Uterus (tissue), 4 donors: ENCODE data around the gene HERC3. TPM values are rescaled to one million over a fixed set of nuclear protein-coding genes. Genes with fewer than 3 reads are reported as not detected.
A peak's percentile ranks its signal among the peaks of the same experiment; 100 is the strongest.

Source experiments
- DNase-seq, 2 donors: peaks; one replicate each; pipeline ENCODE4 v3.0.0-alpha.2; 2019 to 2020
- H3K27ac ChIP-seq, 2 donors: fragments of 200-600 bp; sonication (generic); 1 replicate in 1 of 2; 2 replicates in 1 of 2; pipeline ENCODE4 v1.5.1; 2016 to 2018
- H3K27me3 ChIP-seq, 2 donors: fragments of 200-600 bp; sonication (generic); one replicate each; pipeline ENCODE4 v1.5.1; 2018 to 2019; ENCODE audit warnings: control low read depth in 1 of 2
- H3K36me3 ChIP-seq, 2 donors: fragments of 200-600 bp; sonication (generic); one replicate each; pipeline ENCODE4 v1.5.1; 2019; ENCODE audit warnings: control low read depth in 1 of 2
- H3K4me1 ChIP-seq, 2 donors: fragments of 200-600 bp; sonication (generic); one replicate each; pipeline ENCODE4 v1.5.1; 2018 to 2019; ENCODE audit warnings: control low read depth in 1 of 2
- H3K4me3 ChIP-seq, 2 donors: fragments of 200-600 bp; sonication (generic); 1 replicate in 1 of 2; 2 replicates in 1 of 2; pipeline ENCODE4 v1.5.1; 2018 to 2019; ENCODE audit warnings: mild to moderate bottlenecking in 1 of 2
- H3K9me3 ChIP-seq, 2 donors: fragments of 200-600 bp; sonication (generic); one replicate each; pipeline ENCODE4 v1.5.1; 2019; ENCODE audit warnings: control low read depth in 1 of 2
- CTCF ChIP-seq, 4 experiments: fragments of 200-600 bp in 2 of 4; fragments of 450-650 bp in 2 of 4; sonication (generic) in 2 of 4; IDR thresholded peaks; one replicate each; pipeline ENCODE4 v1.5.1; 2016 to 2019; ENCODE audit warnings: antibody characterized with exemption in 4 of 4, mild to moderate bottlenecking in 2 of 4, moderate library complexity in 1 of 4
- POLR2A ChIP-seq, 2 donors: fragments of 450-650 bp; IDR thresholded peaks; one replicate each; pipeline ENCODE4 v1.6.1; 2016; ENCODE audit warnings: antibody characterized with exemption in 2 of 2, mild to moderate bottlenecking in 1 of 2, moderate library complexity in 1 of 2
- intact Hi-C: fragments of 100-400 bp; cut with DNase I; formaldehyde crosslinking; loops from one replicate; pipeline ENCODE4 v1.15.1; 2023; ENCODE audit warnings: low total_unique reads
- total RNA-seq, 4 donors: library from RNA; depleted of rRNA in 3 of 4; stranded (reverse); fragments of >200 nt in 3 of 4; gene quantifications; one replicate each; pipeline versions ENCODE4 v1.1.0 to v1.2.4, GENCODE V29; 2014 to 2023
- donor health status: DM: yes; HTN: yes; CAD: no.

Gene HERC3
- total RNA-seq, 4 donors from 2014 or later: 20.6 to 54.8 (median 37.0) TPM

GRCh38 chr4:88690355-88690754, 98.1 kb downstream of the HERC3 start:
- Histone ChIP-seq H3K4me3 (no peak overlapping the region), H3K36me3 (no peaks in the 10 kb centered on the region), H3K4me1 (no peaks in the 10 kb centered on the region), H3K27me3 (no peaks in the 10 kb centered on the region), H3K9me3 (no peaks in the 10 kb centered on the region), H3K27ac (no peak overlapping the region)
- TF ChIP-seq POLR2A (IDR thresholded peaks at IDR 0.05) (no peak), CTCF (IDR thresholded peaks at IDR 0.05) (no peak)
- no peak for DNase-seq
- intact Hi-C loops: no loop called here

GRCh38 chr4:88693792-88694191, 101.5 kb downstream of the HERC3 start:
- Histone ChIP-seq H3K27ac (no peak overlapping the region), H3K36me3 (no peaks in the 10 kb centered on the region), H3K4me1 (no peaks in the 10 kb centered on the region), H3K27me3 (no peaks in the 10 kb centered on the region), H3K4me3 (no peak overlapping the region), H3K9me3 (no peaks in the 10 kb centered on the region)
- intact Hi-C loops: no loop called here
- DNase-seq: no peak
- TF ChIP-seq CTCF (IDR thresholded peaks at IDR 0.05) (no peak), POLR2A (IDR thresholded peaks at IDR 0.05) (no peak)

DNA sequence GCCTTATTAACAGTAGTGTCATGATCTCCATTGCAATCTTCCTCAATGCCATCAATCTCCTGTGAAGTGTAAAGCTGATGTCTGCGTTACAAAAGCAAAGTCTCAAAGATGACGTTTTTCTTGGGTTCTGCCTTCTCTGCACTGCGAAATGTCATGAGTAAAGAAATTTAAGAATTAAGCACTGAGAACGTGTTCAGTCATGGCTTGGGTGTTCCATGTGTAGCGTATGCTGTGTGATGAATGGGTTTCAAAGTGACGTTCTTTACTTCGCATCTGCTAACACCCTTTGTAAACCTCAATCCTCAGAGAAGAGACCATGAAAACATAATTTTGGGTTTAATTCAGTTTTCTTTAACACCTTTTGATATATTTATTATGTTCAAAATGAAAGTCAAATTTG, 104.3 kb downstream of the HERC3 start:
- no peaks in the 10 kb centered on the region for H3K36me3 ChIP-seq
- H3K27me3 ChIP-seq: no peaks in the 10 kb centered on the region
- peak overlapping the region; percentile 62 to 83 for H3K27ac ChIP-seq
- no peaks in the 10 kb centered on the region for H3K4me1 ChIP-seq
- TF ChIP-seq POLR2A (IDR thresholded peaks at IDR 0.05) (no peak), CTCF (IDR thresholded peaks at IDR 0.05) (no peak)
- intact Hi-C loops: no loop called here
- DNase-seq: no peak
- peak overlapping the region; percentile 46 to 65 for H3K4me3 ChIP-seq
- no peaks in the 10 kb centered on the region for H3K9me3 ChIP-seq

- Histone ChIP-seq H3K4me1 (no peaks in the 10 kb centered on the region), H3K27ac (peak overlapping the region; percentile 62 to 83), H3K36me3 (no peaks in the 10 kb centered on the region), H3K4me3 (peak overlapping the region; percentile 46 to 65), H3K9me3 (no peaks in the 10 kb centered on the region), H3K27me3 (no peaks in the 10 kb centered on the region)
- intact Hi-C loops: no loop called here
- peak; percentile 48 for DNase-seq
- TF ChIP-seq CTCF (IDR thresholded peaks at IDR 0.05) (no peak), POLR2A (IDR thresholded peaks at IDR 0.05) (no peak)
Observed at GRCh38 chr4:88697141-88697540, 104.9 kb downstream of the HERC3 start.

- peak within 1 kb of the TSS; percentile 46 to 65 for H3K4me3 ChIP-seq
- no peaks in the 10 kb centered on the region for H3K4me1 ChIP-seq
- H3K9me3 ChIP-seq: no peaks in the 10 kb centered on the region
- H3K27ac ChIP-seq: peak within 1 kb of the TSS; percentile 62 to 83
- TF ChIP-seq POLR2A (IDR thresholded peaks at IDR 0.05): peak; percentile 44 to 53
- TF ChIP-seq CTCF (IDR thresholded peaks at IDR 0.05): no peak
- H3K27me3 ChIP-seq: no peaks in the 10 kb centered on the region
- peak; percentile 64 to 77 for DNase-seq
- intact Hi-C loops: no loop called here
- no peaks in the 10 kb centered on the region for H3K36me3 ChIP-seq
Observed at GRCh38 chr4:88697588-88698329, 105.5 kb downstream of the HERC3 start, which contains the start of gene NAP1L5. NAP1L5 (minus strand) TSS chr4:88697829; CDS start chr4:88697754, 75 bp downstream.
